HG03066 (cell line): ENCODE data around the gene TMEM45B.
"Not testable (repeated sequence)": the region's sequence is repeated elsewhere in the genome, so short reads cannot be mapped to it uniquely, and the experiment has no call there.

Experiments used
- ATAC-seq: cut with Tn5 transposase; IDR thresholded peaks from one replicate; pipeline ENCODE4 v1.9.1; 2021; ENCODE audit warnings: low read depth; ENCODE audit not compliant: unreplicated experiment

TMEM45B gene

GRCh38 chr11:129804012-129804411 is 11.6 kb upstream of the TMEM45B start:
- ATAC-seq = no peak

DNA sequence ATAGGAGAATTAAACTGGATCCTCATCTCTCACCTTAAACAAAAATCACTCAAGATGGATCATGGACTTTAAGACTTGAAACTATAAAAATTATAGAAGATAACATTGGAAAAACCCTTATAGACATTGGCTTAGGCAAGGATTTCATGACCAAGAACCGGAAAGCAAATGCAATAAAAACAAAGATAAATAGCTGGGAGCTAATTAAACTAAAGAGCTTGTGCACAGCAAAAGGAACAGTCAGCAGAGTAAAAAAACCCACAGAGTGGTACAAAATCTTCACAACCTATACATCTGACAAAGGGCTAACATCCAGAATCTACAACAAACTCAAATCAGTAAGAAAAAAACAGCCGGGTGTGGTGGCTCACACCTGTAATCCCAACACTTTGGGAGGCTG is 7.4 kb upstream of the TMEM45B start:
- not testable (repeated sequence) for ATAC-seq

GRCh38 chr11:129813231-129813791 is 2.3 kb upstream of the TMEM45B start:
- no peak for ATAC-seq

DNA sequence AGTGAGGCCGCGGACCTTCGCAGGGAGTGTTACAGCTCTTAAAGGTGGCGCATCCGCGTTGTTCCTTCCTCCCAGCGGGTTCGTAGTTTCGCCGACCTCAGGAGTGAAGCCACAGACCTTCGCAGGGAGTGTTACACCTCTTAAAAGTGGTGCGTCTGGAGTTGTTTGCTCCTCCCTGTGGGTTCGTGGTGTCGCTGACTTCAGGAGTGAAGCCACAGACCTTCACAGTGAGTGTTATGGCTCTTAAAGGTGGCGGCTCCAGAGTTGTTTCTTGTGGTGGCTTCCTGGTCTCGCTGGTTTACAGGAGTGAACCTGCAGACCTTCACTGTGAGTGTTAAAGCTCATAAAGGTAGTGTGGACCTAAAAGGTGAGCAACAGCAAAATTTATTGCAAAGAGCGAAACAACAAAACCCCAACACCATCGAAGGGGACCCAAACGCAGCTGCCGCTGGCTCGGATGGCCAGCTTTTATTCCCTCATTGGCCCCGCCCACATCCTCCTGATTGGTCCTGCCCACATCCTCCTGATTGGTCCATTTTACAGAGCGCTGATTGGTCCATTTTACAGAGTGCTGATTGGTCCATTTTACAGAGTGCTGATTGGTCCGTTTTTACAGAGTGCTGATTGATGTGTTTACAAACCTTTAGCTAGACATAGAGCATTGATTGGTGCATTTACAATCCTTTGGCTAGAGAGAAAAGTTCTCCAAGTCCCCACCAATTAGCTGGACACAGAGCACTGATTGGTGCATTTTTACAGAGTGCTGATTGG is 1.2 kb upstream of the TMEM45B start:
- ATAC-seq = no peak

GRCh38 chr11:129817534-129818051 is 1.9 kb downstream of the TMEM45B start:
- no peak for ATAC-seq

DNA sequence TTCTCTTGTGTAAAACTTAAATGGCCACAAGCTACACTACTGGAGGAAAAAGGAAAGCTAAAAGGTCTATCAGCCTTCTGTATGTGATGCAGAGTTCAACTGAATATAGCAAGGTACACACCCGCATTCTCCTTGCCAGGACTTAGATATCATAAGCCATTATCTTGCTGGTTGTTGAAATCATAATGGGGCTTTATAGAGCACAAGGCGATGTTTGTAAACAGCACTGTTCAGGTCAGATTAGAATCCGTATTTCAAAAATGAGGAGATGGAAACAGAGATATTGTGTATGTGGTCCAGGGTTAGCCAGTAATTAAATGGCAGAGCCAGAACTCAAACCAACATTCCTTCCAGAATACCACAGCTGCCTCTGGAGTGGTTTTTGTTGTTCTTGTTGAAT is 2.6 kb downstream of the TMEM45B start:
- ATAC-seq = not testable (repeated sequence)

DNA sequence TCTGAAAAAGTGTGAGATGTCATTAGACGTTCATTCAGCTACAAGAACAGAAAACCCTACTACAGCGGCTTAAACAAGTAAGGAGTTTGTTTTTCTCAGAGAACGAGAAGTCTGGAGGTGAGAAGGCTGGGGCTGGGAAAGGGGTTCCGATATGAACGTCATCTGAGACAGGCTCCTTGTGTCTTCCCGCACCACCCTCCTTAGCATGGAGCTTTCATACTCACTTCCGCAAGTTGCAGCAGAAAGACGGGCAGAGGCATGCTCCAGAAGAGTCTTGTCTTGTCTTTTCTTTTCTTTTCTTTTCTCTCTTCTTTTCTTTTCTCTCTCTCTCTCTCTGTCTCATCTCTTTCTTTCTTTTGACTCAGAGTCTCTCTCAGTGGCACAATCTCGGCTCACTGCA is 3.6 kb downstream of the TMEM45B start:
- ATAC-seq = no peak

- not testable (repeated sequence) for ATAC-seq
These were observed 4.6 kb downstream of the TMEM45B start for GRCh38 chr11:129820228-129820627.

GRCh38 chr11:129823281-129823680 is 7.6 kb downstream of the TMEM45B start:
- ATAC-seq = not testable (repeated sequence)

- not testable (repeated sequence) for ATAC-seq
These were observed 8.2 kb downstream of the TMEM45B start for GRCh38 chr11:129823799-129824198.

- ATAC-seq = no peak
These were observed 9.7 kb downstream of the TMEM45B start for GRCh38 chr11:129825380-129825779.

DNA sequence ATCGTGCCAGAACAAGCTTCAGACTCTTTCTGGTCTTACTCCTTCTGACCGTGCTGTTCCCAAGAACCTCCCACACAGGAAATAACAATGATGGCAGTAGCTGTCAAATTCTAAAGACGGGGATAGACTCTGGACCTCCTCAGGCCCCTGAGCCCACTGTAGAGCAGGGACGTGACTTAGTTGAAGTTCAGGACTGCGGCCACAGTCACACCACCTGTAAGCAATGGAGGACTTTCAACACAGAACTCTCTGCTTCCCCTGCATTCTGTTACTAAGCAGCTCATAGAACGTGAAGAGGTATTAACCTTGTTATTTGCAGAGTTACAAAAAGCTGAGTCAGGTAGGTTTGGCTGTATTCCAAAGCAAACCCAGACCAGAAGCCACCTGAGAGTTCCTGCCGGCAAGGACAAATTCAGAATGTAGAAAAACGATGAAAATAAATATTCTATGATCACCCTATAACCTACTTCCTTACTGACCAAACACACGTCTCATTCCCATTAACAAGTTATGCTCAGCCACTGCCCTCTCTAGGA is 12.7 kb downstream of the TMEM45B start:
- no peak for ATAC-seq

- ATAC-seq = not testable (repeated sequence)
These were observed 13.8 kb downstream of the TMEM45B start for GRCh38 chr11:129829497-129829896.

DNA sequence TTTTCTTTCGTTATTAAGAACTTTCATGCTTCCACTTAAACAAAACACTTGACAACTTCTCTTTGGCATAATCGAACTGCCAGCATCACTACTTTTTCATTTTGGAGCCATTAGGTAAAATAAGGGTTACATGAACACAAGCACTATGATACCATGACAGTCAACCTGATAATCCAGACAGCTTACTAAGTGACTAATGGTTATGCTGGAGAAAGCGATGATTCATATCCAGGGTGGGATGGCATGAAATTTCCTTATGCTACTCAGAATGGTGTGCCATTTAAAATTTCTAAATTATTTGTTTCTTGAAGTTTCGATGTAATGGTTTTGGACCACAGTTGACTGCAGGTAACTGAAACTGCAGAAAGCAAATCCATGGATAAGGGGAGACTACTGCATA is 15.6 kb downstream of the TMEM45B start:
- ATAC-seq = not testable (repeated sequence)

DNA sequence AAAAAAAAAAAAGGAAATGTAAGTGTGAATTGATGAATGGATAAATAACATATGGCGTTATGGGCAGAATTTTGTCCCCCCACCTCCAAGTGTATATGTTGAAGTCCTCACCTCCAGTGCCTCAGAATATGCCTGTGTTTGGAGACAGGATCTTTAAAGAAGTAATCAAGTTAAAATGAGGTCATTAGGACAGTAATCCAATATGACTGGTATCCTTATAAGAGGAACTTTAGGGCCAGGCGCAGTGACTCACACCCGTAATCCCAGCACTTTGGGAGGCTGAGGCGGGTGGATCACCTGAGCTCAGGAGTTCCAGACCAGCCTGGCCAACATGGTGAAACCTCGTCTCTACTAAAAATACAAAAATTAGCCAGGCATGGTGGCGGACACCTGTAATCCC is 17.6 kb downstream of the TMEM45B start:
- not testable (repeated sequence) for ATAC-seq

- ATAC-seq = not testable (repeated sequence)
These were observed 20.8 kb downstream of the TMEM45B start for GRCh38 chr11:129836423-129836891.

GRCh38 chr11:129836979-129837378 is 21.3 kb downstream of the TMEM45B start:
- ATAC-seq = no peak

- no peak for ATAC-seq
These were observed 24.6 kb downstream of the TMEM45B start for GRCh38 chr11:129840236-129840635.

GRCh38 chr11:129842138-129842537 is 26.5 kb downstream of the TMEM45B start:
- no peak for ATAC-seq

DNA sequence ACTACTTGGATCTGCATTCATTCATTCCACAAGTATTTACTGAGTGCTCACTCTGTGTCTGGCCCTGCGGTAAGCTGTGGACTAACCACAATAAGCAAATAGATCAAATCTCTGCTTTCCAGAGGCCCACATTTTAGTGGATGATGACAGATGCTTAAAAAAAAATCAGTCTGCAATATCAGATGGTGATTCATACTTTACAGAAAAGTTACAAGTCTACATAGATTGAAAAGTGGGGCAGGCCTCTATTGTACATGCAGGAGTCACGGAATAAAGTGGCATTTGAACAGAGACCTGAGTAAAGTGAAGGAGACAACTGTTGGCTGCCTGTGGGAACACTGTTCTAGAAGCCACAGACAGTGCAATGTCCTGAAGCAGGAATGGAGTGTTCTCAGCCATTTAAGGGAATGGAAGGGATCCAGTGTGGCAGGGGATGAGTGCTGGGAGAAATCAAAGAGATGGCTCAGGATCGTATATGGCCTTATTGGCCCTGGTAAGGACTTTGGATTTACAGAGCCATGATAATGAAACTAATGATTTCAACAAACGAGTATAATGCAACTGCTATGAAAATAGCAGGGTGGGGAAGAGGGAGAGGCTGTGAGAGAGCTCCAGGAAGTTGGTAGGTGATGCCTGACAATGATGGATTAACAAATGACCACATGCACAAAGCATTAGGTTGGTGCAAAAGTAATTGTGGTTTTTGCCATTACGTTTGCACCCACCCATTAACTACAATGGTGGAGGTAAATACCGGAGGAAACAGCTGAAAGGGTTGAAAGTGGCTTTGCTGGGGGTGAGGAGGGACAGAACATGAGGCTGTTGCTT is 31.1 kb downstream of the TMEM45B start:
- no peak for ATAC-seq

GRCh38 chr11:129847361-129847760 is 31.7 kb downstream of the TMEM45B start:
- ATAC-seq = not testable (repeated sequence)
